ENCODE results near the gene CDSN. TPM values are rescaled to one million over a fixed set of nuclear protein-coding genes. Genes with fewer than 3 reads are reported as not detected.

Gene CDSN
- total RNA-seq, 1 donor from 2014 or later: not detected

DNA sequence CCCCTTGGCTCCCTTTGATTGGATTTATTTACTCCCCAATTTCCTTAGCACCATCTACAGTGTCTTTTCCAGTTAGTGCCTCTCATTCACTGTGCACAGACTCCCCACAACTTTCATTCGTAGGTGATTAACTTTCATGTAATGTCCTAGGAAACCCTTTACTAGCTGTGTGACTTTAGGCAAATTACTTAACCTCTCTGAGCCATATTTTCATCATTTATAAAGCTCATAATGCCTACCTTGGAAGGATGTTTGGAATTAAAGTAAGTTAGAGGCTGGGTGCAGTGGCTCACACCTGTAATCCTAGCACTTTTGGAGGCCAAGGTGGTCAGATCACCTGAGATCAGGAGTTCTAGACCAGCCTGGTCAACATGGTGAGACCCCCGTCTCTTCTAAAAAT, 28.0 kb downstream of the CDSN start:
- no peak overlapping the region for H3K4me3 ChIP-seq (ENCODE audit: low read depth, low read length)
- DNase-seq (ENCODE audit: low read depth): no peak
- TF ChIP-seq, protein P1, sequence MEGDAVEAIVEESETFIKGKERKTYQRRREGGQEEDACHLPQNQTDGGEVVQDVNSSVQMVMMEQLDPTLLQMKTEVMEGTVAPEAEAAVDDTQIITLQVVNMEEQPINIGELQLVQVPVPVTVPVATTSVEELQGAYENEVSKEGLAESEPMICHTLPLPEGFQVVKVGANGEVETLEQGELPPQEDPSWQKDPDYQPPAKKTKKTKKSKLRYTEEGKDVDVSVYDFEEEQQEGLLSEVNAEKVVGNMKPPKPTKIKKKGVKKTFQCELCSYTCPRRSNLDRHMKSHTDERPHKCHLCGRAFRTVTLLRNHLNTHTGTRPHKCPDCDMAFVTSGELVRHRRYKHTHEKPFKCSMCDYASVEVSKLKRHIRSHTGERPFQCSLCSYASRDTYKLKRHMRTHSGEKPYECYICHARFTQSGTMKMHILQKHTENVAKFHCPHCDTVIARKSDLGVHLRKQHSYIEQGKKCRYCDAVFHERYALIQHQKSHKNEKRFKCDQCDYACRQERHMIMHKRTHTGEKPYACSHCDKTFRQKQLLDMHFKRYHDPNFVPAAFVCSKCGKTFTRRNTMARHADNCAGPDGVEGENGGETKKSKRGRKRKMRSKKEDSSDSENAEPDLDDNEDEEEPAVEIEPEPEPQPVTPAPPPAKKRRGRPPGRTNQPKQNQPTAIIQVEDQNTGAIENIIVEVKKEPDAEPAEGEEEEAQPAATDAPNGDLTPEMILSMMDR (conservative IDR thresholded peaks at IDR 0.05; ENCODE audit: low read depth, low read length): no peak

GRCh38 chr6:31091680-31092079, 28.6 kb downstream of the CDSN start:
- DNase-seq (ENCODE audit: low read depth): no peak
- TF ChIP-seq, protein P1 (conservative IDR thresholded peaks at IDR 0.05; ENCODE audit: low read depth, low read length): no peak
- no peak overlapping the region for H3K4me3 ChIP-seq (ENCODE audit: low read depth, low read length)

GRCh38 chr6:31090973-31091364, 29.3 kb downstream of the CDSN start:
- no peak overlapping the region for H3K4me3 ChIP-seq (ENCODE audit: low read depth, low read length)
- TF ChIP-seq, protein P1 (conservative IDR thresholded peaks at IDR 0.05; ENCODE audit: low read depth, low read length): no peak
- no peak for DNase-seq (ENCODE audit: low read depth)

- H3K4me3 ChIP-seq (ENCODE audit: low read depth, low read length): no peak overlapping the region
- TF ChIP-seq, protein P1 (conservative IDR thresholded peaks at IDR 0.05; ENCODE audit: low read depth, low read length): no peak
- DNase-seq (ENCODE audit: low read depth): no peak
These were observed 29.8 kb downstream of the CDSN start for GRCh38 chr6:31090275-31090972.

- TF ChIP-seq, protein P1 (conservative IDR thresholded peaks at IDR 0.05; ENCODE audit: low read depth, low read length): peak; percentile 85
- H3K4me3 ChIP-seq (ENCODE audit: low read depth, low read length): peak overlapping the region; percentile 1
- peak; percentile 48 for DNase-seq (ENCODE audit: low read depth)
These were observed 32.7 kb downstream of the CDSN start for GRCh38 chr6:31087494-31088089.

DNA sequence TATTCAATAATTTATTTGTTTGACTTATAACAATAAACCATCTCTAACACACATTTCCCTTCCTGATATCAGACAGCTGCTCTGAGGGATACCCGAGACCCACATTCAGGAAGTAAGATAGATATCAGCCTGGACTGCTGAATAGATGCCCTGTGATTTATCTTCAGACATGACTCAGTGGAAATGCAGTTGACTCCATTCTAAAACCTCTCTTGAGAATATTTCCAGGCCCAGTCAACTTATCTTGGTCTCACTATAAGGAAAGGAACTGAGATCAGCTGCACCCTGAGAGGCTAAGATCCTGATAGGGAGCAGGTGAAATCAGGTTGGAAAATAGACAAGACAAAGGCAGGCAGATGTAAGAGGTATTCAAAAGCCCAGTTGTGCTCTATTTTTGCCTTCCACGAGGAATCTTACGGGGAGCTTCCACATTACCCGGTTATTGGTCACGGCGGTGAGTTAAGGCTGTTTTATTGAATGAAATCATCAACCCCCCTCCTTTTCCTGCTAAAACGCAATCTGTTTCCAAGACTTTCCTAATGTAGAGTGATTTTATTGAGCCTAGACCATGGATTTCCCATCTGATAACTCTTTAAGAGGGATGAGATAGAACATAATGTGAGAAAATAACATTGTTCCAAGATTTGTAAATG, 33.3 kb downstream of the CDSN start:
- DNase-seq (ENCODE audit: low read depth): no peak
- peak overlapping the region; percentile 1 for H3K4me3 ChIP-seq (ENCODE audit: low read depth, low read length)
- TF ChIP-seq, protein P1 (conservative IDR thresholded peaks at IDR 0.05; ENCODE audit: low read depth, low read length): no peak

All from epithelial cell of proximal tubule (primary cell).